GM12878 (cell line): ENCODE data around the gene KLF9. TPM values are rescaled to one million over a fixed set of nuclear protein-coding genes. Genes with fewer than 3 reads are reported as not detected.
"Not testable (repeated sequence)": the region's sequence is repeated elsewhere in the genome, so short reads cannot be mapped to it uniquely, and the experiment has no call there.

Experiments used
- ATAC-seq: fragments of 200-7000 bp; cut with Tn5 transposase; 3 replicates; pipeline ENCODE4 v1.9.1; 2020; ENCODE audit warnings: mild to moderate bottlenecking, moderate library complexity
- BruUV-seq: library from RNA; stranded (reverse); fragments of 400-500 nt; replicated peaks from 2 replicates; lab custom pipeline; 2021; lab: Mats Ljungman, UMichigan
- CTCF ChIA-PET: fragments of 300-600 bp; sonication (Branson Sonifier 250); formaldehyde crosslinking; extraction: SDS; loops from one replicate; lab custom pipeline; 2021; ENCODE audit warnings: inconsistent platforms; lab: Yijun Ruan, JAX
- POLR2A ChIA-PET: fragments of 350-600 bp; formaldehyde crosslinking; extraction: SDS; loops from one replicate; lab custom pipeline; 2021; ENCODE audit warnings: inconsistent platforms; lab: Charles Lee
- RAD21 ChIA-PET: fragments of 300-600 bp; sonication (Branson Sonifier 250); formaldehyde crosslinking; loops from one replicate; lab custom pipeline; 2023; ENCODE audit warnings: antibody characterized with exemption; ENCODE audit not compliant: unreplicated experiment; lab: Charles Lee
- SMC1A ChIA-PET: fragments of 300-600 bp; sonication (Branson Sonifier 250); formaldehyde crosslinking; loops from one replicate; lab custom pipeline; 2023; ENCODE audit not compliant: unreplicated experiment, uncharacterized antibody; lab: Charles Lee
- DNase-seq: peaks from one replicate; pipeline ENCODE4 v3.0.0-alpha.2; 2011; ENCODE audit warnings: low read depth, low spot score
- FAIRE-seq: peaks from 3 replicates; lab custom pipeline; 2011; peaks lifted over from hg19 to GRCh38; lab: Jason Lieb, UNC
- H2AFZ ChIP-seq: 2 replicates; pipeline ENCODE4 v1.6.0; 2011; ENCODE audit warnings: low read depth, low read length, control low read depth; ENCODE audit not compliant: control insufficient read depth
- H3K27ac ChIP-seq: 2 replicates; pipeline ENCODE4 v1.5.1; 2011; ENCODE audit warnings: control low read depth; ENCODE audit not compliant: control insufficient read depth, insufficient read depth
- H3K27me3 ChIP-seq, 2 experiments: replicated peaks in 1 of 2; 2 replicates each; pipeline versions ENCODE4 v1.6.0 to v1.6.1; 2011; ENCODE audit warnings: low read length in 1 of 2; ENCODE audit not compliant: control insufficient read depth in 2 of 2, insufficient read depth in 2 of 2
- H3K36me3 ChIP-seq, 2 experiments: 2 replicates each; pipeline ENCODE4 v1.5.1; 2011; ENCODE audit warnings: low read length in 1 of 2; ENCODE audit not compliant: control insufficient read depth in 2 of 2, insufficient read depth in 2 of 2
- H3K4me1 ChIP-seq: 2 replicates; pipeline ENCODE4 v1.6.1; 2011; ENCODE audit warnings: mild to moderate bottlenecking, low read length, moderate library complexity, mixed read lengths; ENCODE audit not compliant: control insufficient read depth, insufficient read depth
- H3K4me2 ChIP-seq: 2 replicates; pipeline ENCODE4 v1.6.0; 2011; ENCODE audit warnings: control low read depth; ENCODE audit not compliant: control insufficient read depth, insufficient read depth
- H3K4me3 ChIP-seq: fragments of 200-600 bp; sonication (generic); 2 replicates; pipeline ENCODE4 v1.5.1; 2016
- H3K79me2 ChIP-seq: 2 replicates; pipeline ENCODE4 v1.6.0; 2011; ENCODE audit warnings: low read length; ENCODE audit not compliant: control insufficient read depth, insufficient read depth
- H3K9ac ChIP-seq: 2 replicates; pipeline ENCODE4 v1.8.0; 2011; ENCODE audit warnings: low read length, control low read depth, mixed read lengths; ENCODE audit not compliant: control insufficient read depth, insufficient read depth
- H3K9me3 ChIP-seq: replicated peaks from 3 replicates; pipeline ENCODE4 v1.5.1; 2011; ENCODE audit warnings: mild to moderate bottlenecking, low read length; ENCODE audit not compliant: control insufficient read depth, insufficient read depth
- H4K20me1 ChIP-seq: 2 replicates; pipeline ENCODE4 v1.6.0; 2011; ENCODE audit not compliant: control insufficient read depth, insufficient read depth
- JUND ChIP-seq: IDR thresholded peaks from 2 replicates; pipeline ENCODE4 v1.6.1; 2012; ENCODE audit warnings: low read depth, mild to moderate bottlenecking, low read length, improper control_type of control experiment, moderate library complexity
- MYB ChIP-seq: fragments of 150-350 bp; IDR thresholded peaks from 2 replicates; pipeline ENCODE4 v1.6.1; 2014; ENCODE audit warnings: mild to moderate bottlenecking, low read depth, low read length, borderline replicate concordance
- TAF1 ChIP-seq: IDR thresholded peaks from 2 replicates; pipeline ENCODE4 v1.6.1; 2011; ENCODE audit warnings: mild to moderate bottlenecking, low read depth, low read length, borderline replicate concordance
- TCF3 ChIP-seq: IDR thresholded peaks from 2 replicates; pipeline ENCODE4 v1.6.1; 2012; ENCODE audit warnings: low read depth, mild to moderate bottlenecking, low read length, borderline replicate concordance; ENCODE audit not compliant: insufficient read depth
- WGBS: methylation state at CpG from one replicate; pipeline ENCODE4 v1.1.6; 2016; ENCODE audit warnings: low lambda C conversion rate; ENCODE audit not compliant: insufficient replicate concordance, insufficient coverage; ENCODE audit errors: missing lambda C conversion rate; 5-methylcytosine and 5-hydroxymethylcytosine counted together
- in situ Hi-C: fragments of 300-500 bp; cut with MboI; formaldehyde crosslinking; loops from 9 replicates; pipeline ENCODE4 v1.14.3; 2018; ENCODE audit warnings: mixed read lengths
- intact Hi-C: fragments of 100-400 bp; cut with micrococcal nuclease; formaldehyde crosslinking; loops from one replicate; pipeline ENCODE4 v1.14.2; 2022; ENCODE audit not compliant: unreplicated experiment
- polyA plus RNA-seq, 11 experiments: library from polyadenylated mRNA; depleted of rRNA in 4 of 11; unstranded in 6 of 11; stranded (reverse) in 5 of 11; fragments of >200 nt; fragmentation: Nextera tagmentation in 4 of 11; fragmentation: Illumina TruSeq in 1 of 11; extraction: Ambion mirVana in 4 of 11; extraction: Trizol in 1 of 11; gene quantifications; 1 replicate in 1 of 11; 2 replicates in 10 of 11; pipeline versions ENCODE4 v1.2.1 to v1.2.3, GENCODE V29; 2011 to 2016; ENCODE audit warnings: inconsistent platforms in 2 of 11, missing spikeins in 2 of 11, low read depth in 1 of 11
- total RNA-seq, 4 experiments: library from RNA; depleted of rRNA in 3 of 4; stranded (reverse); fragments of >200 nt in 3 of 4; fragmentation: Illumina TruSeq in 1 of 4; extraction: Trizol in 1 of 4; gene quantifications; 2 replicates each; pipeline versions ENCODE4 v1.2.1 to v1.2.3, GENCODE V29; 2013 to 2021
- TF ChIP-seq, protein P1 (sequence below): fragments of 450-650 bp; IDR thresholded peaks from 2 replicates; pipeline ENCODE4 v1.6.1; 2017; ENCODE audit warnings: mild to moderate bottlenecking, low read depth, inconsistent platforms; ENCODE audit not compliant: poor library complexity, severe bottlenecking

KLF9 gene
- total and polyA plus RNA-seq, 10 of the 15 experiments (the other 5 are each of a cell fraction or from before 2014, with no cell fraction given), result 0.09 to 0.96 (median 0.83) TPM

DNA sequence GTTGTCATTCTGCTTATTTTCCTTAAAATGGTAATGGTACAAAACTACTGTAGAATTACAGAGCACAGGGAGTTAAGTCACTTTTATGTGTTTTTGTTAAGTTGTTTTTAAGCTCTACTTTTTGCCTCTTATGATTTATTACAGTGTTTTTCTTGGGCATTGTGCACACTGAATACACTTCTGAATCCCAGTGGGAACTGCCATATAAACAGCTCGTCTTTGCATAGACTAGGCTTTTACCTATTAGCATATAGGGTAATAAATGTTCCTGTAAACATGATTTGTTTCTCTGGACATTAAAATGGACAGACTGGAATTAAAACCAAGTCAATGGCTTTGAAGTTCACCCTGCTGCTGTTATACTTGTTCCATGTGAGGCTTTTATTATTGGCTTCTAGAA lies 12.2 kb downstream of the KLF9 start (continued):
- TF ChIP-seq, protein P1, sequence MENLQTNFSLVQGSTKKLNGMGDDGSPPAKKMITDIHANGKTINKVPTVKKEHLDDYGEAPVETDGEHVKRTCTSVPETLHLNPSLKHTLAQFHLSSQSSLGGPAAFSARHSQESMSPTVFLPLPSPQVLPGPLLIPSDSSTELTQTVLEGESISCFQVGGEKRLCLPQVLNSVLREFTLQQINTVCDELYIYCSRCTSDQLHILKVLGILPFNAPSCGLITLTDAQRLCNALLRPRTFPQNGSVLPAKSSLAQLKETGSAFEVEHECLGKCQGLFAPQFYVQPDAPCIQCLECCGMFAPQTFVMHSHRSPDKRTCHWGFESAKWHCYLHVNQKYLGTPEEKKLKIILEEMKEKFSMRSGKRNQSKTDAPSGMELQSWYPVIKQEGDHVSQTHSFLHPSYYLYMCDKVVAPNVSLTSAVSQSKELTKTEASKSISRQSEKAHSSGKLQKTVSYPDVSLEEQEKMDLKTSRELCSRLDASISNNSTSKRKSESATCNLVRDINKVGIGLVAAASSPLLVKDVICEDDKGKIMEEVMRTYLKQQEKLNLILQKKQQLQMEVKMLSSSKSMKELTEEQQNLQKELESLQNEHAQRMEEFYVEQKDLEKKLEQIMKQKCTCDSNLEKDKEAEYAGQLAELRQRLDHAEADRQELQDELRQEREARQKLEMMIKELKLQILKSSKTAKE, result no peak
- TF ChIP-seq MYB (no peak), TCF3 (no peak), TAF1 (no peak), JUND (no peak)

DNA sequence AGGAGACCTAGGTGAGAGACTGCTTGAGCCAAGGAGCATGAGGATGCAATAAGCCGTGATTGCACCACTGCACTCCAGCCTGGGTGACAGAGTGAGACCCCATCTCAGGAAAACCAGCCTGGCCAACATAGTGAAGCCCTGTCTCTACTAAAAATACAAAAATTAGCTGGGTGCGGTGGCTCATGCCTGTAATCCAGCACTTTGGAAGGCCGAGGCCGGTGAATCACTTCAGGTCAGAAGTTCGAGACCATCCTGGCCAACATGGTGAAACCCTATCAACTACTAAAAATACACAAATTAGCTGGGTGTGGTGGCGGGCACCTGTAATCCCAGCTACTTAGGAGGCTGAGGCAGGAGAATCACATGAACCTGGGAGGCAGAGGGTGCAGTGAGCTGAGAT lies 13.2 kb downstream of the KLF9 start:
- not testable (repeated sequence) for FAIRE-seq
- POLR2A ChIA-PET, result interaction anchor here (0.8 to 2.1 kb wide), 4 partner anchors 10 to 18 kb away, joined by 4 to 7 read pairs (median 5); no protein-coding TSS in a partner anchor
- in situ Hi-C loops, result loop anchor here (25.0 kb wide), 2 partner anchors 1511 to 1764 kb away; partner anchors contain the start of genes ABHD17B and C9orf85

More for the DNA sequence above, 13.2 kb downstream of the KLF9 start:
- ChIA-PET CTCF (interaction anchor here (1.4 kb wide), 1 partner anchor 9 kb away, joined by 5 read pairs; no protein-coding TSS in a partner anchor), SMC1A (interaction anchor here (4.2 kb wide), 1 partner anchor 16 kb away, joined by 17 read pairs; no protein-coding TSS in a partner anchor), RAD21 (interaction anchor here (1.5 kb wide), 1 partner anchor 9 kb away, joined by 4 read pairs; no protein-coding TSS in a partner anchor)
- H4K20me1 ChIP-seq, H3K9ac ChIP-seq, H3K36me3 ChIP-seq, H2AFZ ChIP-seq, intact Hi-C loops, H3K27ac ChIP-seq, H3K4me3 ChIP-seq, H3K4me2 ChIP-seq, BruUV-seq, H3K27me3 ChIP-seq, H3K79me2 ChIP-seq, DNase-seq, H3K9me3 ChIP-seq, ATAC-seq: not testable (repeated sequence)
- peaks cover 18% of the 10 kb centered on the region for H3K4me1 ChIP-seq
- 75% methylated on average over 6 of the region's 6 CpGs for WGBS
